ENCODE data around the gene ZNF407. TPM values are rescaled to one million over a fixed set of nuclear protein-coding genes. Genes with fewer than 3 reads are reported as not detected.
"Not testable (repeated sequence)": the region's sequence is repeated elsewhere in the genome, so short reads cannot be mapped to it uniquely, and the experiment has no call there.

ZNF407 gene
- total RNA-seq, 1 donor from 2014 or later = 13.5 TPM

GRCh38 chr18:75088622-75089211 is 491.0 kb downstream of the ZNF407 start:
- no peak for DNase-seq (ENCODE audit: low read depth, low spot score)

DNA sequence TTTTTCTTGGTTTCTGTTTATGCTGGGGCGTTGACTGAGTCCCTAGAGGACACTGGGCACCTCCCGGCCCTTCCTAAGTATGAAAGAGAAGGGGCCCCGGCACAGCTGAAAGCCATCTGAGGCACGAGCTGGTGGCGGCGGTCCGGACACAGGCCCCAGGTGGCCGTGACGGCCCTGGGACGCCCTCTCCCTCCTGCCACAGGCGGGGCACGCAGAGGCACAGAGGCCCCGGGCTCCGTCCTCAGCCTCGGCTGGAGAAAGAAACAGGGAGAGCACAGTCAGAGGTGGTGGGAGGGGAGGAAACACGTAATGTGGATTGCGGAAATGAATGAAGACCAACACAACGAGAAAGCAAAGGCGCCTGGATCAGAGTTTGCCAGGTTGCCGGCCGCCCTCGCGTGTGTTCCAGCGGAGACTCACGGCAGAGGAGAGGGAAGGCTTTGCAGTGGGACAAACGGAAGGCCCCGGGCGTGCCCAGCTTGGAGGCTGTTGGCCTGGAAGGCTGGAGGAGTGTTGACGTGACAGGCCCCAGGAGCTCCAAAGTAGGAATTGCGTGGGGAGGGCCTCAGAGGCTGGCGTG is 492.2 kb downstream of the ZNF407 start:
- no peak for DNase-seq (ENCODE audit: low read depth, low spot score)

- DNase-seq (ENCODE audit: low read depth, low spot score) = no peak
Measured at GRCh38 chr18:75090336-75090735, 492.7 kb downstream of the ZNF407 start.

DNA sequence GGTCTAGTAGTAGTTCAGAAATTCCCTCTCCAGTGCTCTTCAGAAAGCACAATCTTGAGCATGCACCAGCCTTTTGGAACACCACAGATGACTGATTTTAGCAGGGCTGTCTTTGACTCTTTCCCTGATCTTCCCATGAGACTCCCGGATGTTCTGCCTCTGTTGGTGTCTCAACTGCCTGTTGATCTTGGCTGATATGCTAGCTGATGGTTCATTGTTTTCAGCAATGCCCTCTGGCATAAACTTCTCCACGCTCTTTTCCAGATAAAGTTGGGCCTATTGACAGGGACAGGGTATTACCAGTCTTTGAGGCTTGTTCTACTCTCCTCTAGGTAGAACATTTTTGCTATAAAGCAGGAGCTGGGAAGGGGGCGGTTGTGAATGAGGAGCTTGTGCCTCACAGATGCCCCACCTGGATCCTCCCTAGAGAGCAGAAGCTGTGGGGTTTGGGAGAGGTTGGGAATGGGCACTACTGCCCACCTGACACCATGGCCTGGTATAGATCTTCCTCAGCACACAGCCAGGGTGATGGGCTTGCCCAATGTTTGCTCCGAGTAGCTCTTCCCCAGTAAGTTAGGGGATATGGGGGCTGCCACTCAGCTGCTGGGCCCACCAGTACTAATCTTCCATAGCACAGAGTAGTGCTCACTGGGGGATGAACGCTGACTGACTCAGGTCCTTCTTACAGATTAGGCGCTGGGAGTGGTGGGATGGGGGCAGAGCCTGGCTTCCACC is 500.0 kb downstream of the ZNF407 start:
- DNase-seq (ENCODE audit: low read depth, low spot score) = no peak

GRCh38 chr18:75100832-75101630 is 503.4 kb downstream of the ZNF407 start:
- DNase-seq (ENCODE audit: low read depth, low spot score) = no peak

- no peak for DNase-seq (ENCODE audit: low read depth, low spot score)
Measured at GRCh38 chr18:75101916-75102315, 504.2 kb downstream of the ZNF407 start.

GRCh38 chr18:75104029-75104428 is 506.4 kb downstream of the ZNF407 start:
- not testable (repeated sequence) for DNase-seq (ENCODE audit: low read depth, low spot score)

DNA sequence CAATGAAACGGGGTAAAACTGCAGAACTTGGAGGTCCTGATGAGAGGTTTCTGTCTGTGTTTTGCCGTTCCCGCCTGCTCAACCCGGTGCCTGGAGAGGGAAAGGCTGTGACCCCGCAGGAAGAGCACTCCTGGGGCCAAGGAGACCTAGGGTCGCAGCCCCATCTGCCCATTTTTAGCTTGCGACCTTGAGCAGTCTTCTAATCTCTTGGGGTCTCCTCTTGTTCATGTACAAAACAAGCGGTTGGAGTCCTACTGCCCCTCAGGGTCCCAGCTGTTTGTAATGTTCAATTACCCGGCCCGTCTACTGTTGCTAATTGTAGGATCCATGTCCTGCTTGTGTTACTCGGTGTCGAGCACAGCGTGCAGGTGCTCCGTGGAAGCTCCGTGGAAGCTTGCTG is 506.8 kb downstream of the ZNF407 start:
- DNase-seq (ENCODE audit: low read depth, low spot score) = no peak

- DNase-seq (ENCODE audit: low read depth, low spot score) = no peak
Measured at GRCh38 chr18:75105551-75106254, 508.0 kb downstream of the ZNF407 start.

DNA sequence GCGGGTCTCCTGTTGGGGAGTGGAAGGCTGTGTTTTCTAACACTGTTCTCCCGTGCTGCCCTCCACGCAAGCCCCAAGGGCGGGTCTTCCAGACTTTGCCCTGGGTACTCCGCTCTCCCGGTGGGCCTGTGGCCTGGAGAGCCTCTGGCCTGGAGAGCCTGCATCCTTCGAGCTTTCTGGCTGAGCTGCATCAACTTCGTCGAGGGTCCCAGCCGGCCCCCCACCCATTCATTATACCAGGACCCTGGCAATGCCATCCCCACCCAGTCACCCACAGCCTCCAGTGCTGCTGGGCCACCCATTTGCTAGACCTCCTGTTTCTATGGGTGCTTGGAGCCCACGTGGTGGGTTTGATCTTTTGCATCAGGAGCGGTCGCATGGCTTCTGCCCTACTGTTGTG is 509.1 kb downstream of the ZNF407 start:
- no peak for DNase-seq (ENCODE audit: low read depth, low spot score)

DNA sequence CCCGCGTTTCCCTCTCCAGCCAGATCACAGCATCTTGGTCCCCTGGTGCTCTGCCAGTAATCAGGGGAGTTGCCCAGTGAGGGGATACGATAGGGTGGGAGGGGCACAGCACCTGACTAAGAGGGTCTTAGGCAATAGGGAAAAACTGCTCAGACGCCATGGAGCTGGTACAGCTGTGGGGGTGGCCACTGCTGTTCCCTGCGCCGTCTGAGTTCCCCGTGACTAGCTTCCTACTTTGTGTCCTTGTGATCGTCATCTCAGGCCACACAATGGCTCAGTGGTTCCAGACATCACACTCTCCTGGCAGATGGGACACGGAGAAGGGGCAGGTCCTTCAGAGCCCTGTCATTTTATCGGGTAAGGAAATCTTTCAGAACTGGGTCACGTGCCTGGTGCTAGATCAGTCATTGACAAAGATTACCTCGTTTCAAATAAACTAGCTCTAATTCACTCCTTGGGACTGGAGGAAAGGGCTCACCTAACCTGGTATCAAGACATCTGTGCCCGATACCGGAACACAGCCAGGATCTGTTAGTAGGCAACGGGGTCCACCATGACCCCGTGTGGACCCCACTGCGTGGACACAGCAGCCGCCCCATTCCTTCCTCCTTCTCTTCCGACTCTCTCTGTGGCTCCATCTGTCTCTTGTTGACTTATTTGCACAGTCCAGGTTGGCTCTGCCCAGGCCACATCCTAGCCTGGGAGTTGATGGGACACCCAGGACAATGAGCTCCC is 509.7 kb downstream of the ZNF407 start:
- DNase-seq (ENCODE audit: low read depth, low spot score) = no peak

DNA sequence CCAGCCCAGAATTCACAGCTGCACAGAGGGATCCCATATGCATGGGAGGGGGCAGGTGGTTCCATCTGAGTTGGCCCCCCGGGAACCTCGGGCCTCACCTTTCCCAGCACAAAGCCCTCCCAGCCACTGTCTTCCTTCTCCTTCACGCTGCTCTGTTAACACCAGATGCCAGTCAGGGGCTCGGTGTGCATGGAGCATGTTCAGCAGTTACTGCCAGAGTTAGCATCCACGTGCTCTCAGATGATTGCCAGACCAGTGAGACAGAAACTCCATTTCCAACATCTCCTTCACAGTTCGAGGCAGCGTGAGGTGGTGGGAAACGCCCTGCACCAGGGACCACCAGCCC is 510.2 kb downstream of the ZNF407 start:
- no peak for DNase-seq (ENCODE audit: low read depth, low spot score)

GRCh38 chr18:75108579-75109318 is 511.1 kb downstream of the ZNF407 start:
- DNase-seq (ENCODE audit: low read depth, low spot score) = no peak

GRCh38 chr18:75109319-75109691 is 511.6 kb downstream of the ZNF407 start:
- DNase-seq (ENCODE audit: low read depth, low spot score) = no peak

- DNase-seq (ENCODE audit: low read depth, low spot score) = no peak
Measured at GRCh38 chr18:75109819-75110218, 512.1 kb downstream of the ZNF407 start.

DNA sequence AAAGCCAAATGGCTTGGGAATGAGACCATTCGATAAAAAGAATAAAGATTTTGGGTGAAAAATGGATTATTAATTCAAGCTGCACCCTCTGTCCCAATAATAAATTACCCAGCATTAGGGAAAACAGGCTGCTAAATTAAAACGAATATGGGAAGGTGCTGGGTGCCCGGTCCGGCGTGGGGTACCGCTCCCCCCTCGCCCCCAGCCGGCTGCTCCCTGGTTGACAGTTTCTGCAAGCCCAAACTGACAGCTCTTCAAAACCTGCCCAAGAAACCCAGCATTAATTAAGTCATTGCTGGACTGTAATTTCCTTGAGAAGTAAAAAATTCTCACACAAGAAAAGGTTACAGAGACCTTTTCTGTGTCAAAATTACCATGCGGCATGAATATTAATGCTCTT is 512.6 kb downstream of the ZNF407 start:
- DNase-seq (ENCODE audit: low read depth, low spot score) = no peak

GRCh38 chr18:75110846-75111415 is 513.3 kb downstream of the ZNF407 start:
- DNase-seq (ENCODE audit: low read depth, low spot score) = no peak

- DNase-seq (ENCODE audit: low read depth, low spot score) = no peak
Measured at GRCh38 chr18:75111760-75112159, 514.1 kb downstream of the ZNF407 start.

- no peak for DNase-seq (ENCODE audit: low read depth, low spot score)
Measured at GRCh38 chr18:75112186-75113096, 514.8 kb downstream of the ZNF407 start.

Measured in pulmonary artery endothelial cell (primary cell).